Esophagus squamous epithelium (tissue), 5 donors: ENCODE measurements around the gene TMEM120B. TPM values are rescaled to one million over a fixed set of nuclear protein-coding genes. Genes with fewer than 3 reads are reported as not detected.
"Not testable (repeated sequence)": the region's sequence is repeated elsewhere in the genome, so short reads cannot be mapped to it uniquely, and the experiment has no call there.

Experiments
- DNase-seq: peaks from one replicate; lab custom pipeline; 2025; lab: John Stamatoyannopoulos, UW
- H3K27ac ChIP-seq, 4 donors: fragments of 200-600 bp; sonication (generic); one replicate each; pipeline ENCODE4 v1.5.1; 2016 to 2019; ENCODE audit warnings: mild to moderate bottlenecking in 1 of 4
- H3K27me3 ChIP-seq, 4 donors: fragments of 200-600 bp; sonication (generic); 1 replicate in 3 of 4; 2 replicates in 1 of 4; pipeline versions ENCODE4 v1.5.1 to v1.6.0; 2017 to 2021; ENCODE audit warnings: antibody characterized with exemption in 1 of 4
- H3K36me3 ChIP-seq, 3 donors: fragments of 200-600 bp; sonication (generic); one replicate each; pipeline ENCODE4 v1.5.1; 2016 to 2019
- H3K4me1 ChIP-seq, 3 donors: fragments of 200-600 bp; sonication (generic); one replicate each; pipeline ENCODE4 v1.5.1; 2017 to 2019
- H3K4me3 ChIP-seq, 4 donors: fragments of 200-600 bp; sonication (generic); 1 replicate in 3 of 4; 2 replicates in 1 of 4; pipeline ENCODE4 v1.5.1; 2016 to 2019; ENCODE audit warnings: mild to moderate bottlenecking in 2 of 4, moderate library complexity in 1 of 4
- H3K9me3 ChIP-seq, 3 donors: fragments of 200-600 bp; sonication (generic); one replicate each; pipeline ENCODE4 v1.5.1; 2016 to 2019
- POLR2A ChIP-seq, 4 donors: fragments of 450-650 bp; IDR thresholded peaks; one replicate each; pipeline ENCODE4 v1.6.1; 2017; ENCODE audit warnings: antibody characterized with exemption in 4 of 4, mild to moderate bottlenecking in 4 of 4, moderate library complexity in 3 of 4
- WGBS, 2 donors: methylation state at CpG; one replicate each; pipeline ENCODE4 v1.1.5; 2018; 5-methylcytosine and 5-hydroxymethylcytosine counted together
- intact Hi-C: fragments of 100-400 bp; cut with DNase I; formaldehyde crosslinking; loops from one replicate; pipeline ENCODE4 v1.15.0; 2022
- total RNA-seq, 4 donors: library from RNA; depleted of rRNA; stranded (reverse); fragments of >200 nt; gene quantifications; one replicate each; pipeline ENCODE4 v1.1.0, GENCODE V29; 2016
- TF ChIP-seq, protein P1 (sequence below), 6 experiments: fragments of 450-650 bp in 4 of 6; fragments of 200-600 bp in 2 of 6; sonication (generic) in 2 of 6; IDR thresholded peaks; one replicate each; pipeline ENCODE4 v1.5.1; 2016 to 2019; ENCODE audit warnings: antibody characterized with exemption in 6 of 6, mild to moderate bottlenecking in 4 of 6, moderate library complexity in 4 of 6
- donor health status: DM: yes; HTN: yes; CAD: no.

Gene TMEM120B
- total RNA-seq, 4 donors from 2014 or later: 2.7 to 5.2 (median 4.5) TPM

DNA sequence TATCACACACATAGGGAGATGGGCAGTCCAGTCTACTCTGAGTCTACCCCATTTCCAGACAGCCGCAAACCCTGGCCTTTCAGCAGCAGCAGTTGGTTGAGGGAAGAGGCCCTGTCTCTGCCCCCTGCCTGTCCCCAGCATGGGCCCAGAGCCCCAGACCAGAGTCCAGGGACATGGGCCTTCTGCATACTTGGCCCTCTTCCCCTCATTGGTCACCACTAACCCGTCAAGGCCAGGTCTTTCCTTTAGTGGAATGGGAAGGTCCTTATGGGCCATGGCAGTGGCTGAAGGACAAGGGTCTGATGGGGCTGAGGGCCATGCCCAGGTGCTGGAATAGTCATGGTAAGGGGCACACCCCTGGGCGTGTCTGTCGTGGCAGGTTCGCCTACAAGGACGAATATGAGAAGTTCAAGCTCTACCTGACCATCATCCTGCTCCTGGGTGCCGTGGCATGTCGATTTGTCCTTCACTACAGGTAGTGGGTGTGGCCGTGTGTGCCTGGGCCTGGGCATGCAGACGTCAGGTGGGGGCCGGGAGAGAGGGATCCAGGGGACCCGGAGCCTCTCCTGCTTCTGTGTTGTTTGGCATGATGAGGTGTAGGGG is 39.3 kb downstream of the TMEM120B start:
- intact Hi-C loops: no loop called here
- Histone ChIP-seq H3K36me3 (peaks cover 0 to 25% (median 0%) of the 10 kb centered on the region in 3 donors), H3K9me3 (no peaks in the 10 kb centered on the region), H3K4me3 (no peak overlapping the region), H3K27me3 (no peaks in the 10 kb centered on the region), H3K27ac (no peak overlapping the region), H3K4me1 (no peaks in the 10 kb centered on the region)
- 86 to 93% methylated on average over 5 to 7 of the region's 12 CpGs for WGBS, 2 donors
- no peak for TF ChIP-seq POLR2A (IDR thresholded peaks at IDR 0.05)
- TF ChIP-seq, protein P1, sequence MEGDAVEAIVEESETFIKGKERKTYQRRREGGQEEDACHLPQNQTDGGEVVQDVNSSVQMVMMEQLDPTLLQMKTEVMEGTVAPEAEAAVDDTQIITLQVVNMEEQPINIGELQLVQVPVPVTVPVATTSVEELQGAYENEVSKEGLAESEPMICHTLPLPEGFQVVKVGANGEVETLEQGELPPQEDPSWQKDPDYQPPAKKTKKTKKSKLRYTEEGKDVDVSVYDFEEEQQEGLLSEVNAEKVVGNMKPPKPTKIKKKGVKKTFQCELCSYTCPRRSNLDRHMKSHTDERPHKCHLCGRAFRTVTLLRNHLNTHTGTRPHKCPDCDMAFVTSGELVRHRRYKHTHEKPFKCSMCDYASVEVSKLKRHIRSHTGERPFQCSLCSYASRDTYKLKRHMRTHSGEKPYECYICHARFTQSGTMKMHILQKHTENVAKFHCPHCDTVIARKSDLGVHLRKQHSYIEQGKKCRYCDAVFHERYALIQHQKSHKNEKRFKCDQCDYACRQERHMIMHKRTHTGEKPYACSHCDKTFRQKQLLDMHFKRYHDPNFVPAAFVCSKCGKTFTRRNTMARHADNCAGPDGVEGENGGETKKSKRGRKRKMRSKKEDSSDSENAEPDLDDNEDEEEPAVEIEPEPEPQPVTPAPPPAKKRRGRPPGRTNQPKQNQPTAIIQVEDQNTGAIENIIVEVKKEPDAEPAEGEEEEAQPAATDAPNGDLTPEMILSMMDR (IDR thresholded peaks at IDR 0.05): no peak
- no peak for DNase-seq

DNA sequence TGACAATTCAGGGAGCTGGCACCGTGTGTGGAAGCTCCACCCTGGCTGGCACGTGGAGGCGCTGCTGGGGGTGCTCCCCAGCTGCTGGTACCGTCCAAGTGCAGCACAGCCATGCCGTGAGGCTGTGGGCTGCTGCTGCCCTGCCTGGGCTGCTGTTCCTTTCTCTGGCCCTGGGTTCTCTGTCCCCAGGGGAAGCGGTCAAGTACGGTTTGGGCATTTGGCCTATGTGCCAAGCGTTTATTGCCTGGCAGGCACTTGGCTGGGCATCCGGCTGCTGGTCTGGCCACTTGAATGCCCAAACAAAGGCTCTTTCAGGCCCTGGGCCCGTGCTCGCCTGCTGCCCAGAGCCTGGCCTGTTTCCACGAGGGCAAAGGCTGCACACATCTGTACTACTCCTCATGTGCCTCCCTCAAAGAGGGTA is 41.3 kb downstream of the TMEM120B start:
- Histone ChIP-seq H3K9me3 (no peaks in the 10 kb centered on the region), H3K27me3 (no peaks in the 10 kb centered on the region), H3K4me3 (no peak overlapping the region), H3K4me1 (no peaks in the 10 kb centered on the region), H3K27ac (no peak overlapping the region), H3K36me3 (peaks cover 0 to 29% (median 0%) of the 10 kb centered on the region in 3 donors)
- WGBS, 2 donors: 43 to 69% methylated on average over 4 to 6 of the region's 12 CpGs
- TF ChIP-seq, protein P1 (IDR thresholded peaks at IDR 0.05): no peak
- TF ChIP-seq POLR2A (IDR thresholded peaks at IDR 0.05): no peak
- intact Hi-C loops: no loop called here
- DNase-seq: no peak

DNA sequence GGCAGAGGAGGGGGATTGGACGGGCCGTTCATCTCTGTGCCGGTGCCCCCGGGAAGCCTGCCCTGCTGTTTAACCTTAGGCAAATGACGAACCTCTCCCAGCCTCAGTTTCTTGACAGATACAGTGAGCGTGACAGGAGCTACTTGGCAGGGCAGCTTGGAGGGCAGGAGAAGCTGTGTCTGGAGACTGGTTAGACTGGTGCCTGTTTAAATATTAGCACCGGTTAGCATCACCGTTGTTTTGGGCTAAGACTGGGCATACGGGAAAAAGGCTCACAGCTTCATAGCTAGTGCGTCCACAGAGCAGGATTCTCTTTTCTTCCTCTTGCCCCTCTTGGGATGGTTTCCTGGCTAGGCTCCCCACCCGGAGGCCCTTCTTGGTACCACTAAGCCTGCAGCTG is 42.3 kb downstream of the TMEM120B start:
- Histone ChIP-seq H3K27ac (no peak overlapping the region), H3K9me3 (no peaks in the 10 kb centered on the region), H3K36me3 (peaks cover 0 to 30% (median 0%) of the 10 kb centered on the region in 3 donors), H3K4me1 (no peaks in the 10 kb centered on the region), H3K27me3 (no peaks in the 10 kb centered on the region), H3K4me3 (no peak overlapping the region)
- WGBS, 2 donors: 85 to 97% methylated on average over 6 to 8 of the region's 11 CpGs
- TF ChIP-seq POLR2A (IDR thresholded peaks at IDR 0.05): no peak
- TF ChIP-seq, protein P1 (IDR thresholded peaks at IDR 0.05): no peak
- no peak for DNase-seq
- intact Hi-C loops: no loop called here

DNA sequence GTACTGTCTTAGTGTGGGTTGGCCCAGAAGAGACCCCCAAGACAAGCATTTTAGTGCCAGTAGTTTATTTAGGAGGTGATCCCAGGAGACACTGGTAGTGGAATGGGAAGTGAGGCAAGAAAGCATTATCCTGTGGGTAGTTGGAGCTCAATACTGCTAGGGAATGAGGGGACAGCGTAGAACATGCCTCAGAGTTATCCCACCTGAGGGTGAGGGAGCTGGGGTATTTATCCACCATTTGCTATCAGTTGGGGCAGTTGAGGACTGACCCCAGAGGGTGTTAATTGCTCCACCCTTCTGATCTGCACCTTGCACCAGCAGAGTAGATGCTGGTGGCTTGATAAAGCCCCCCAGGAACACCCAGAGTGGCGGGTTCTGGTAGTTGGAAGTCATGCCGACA is 43.0 kb downstream of the TMEM120B start:
- Histone ChIP-seq H3K4me1 (no peaks in the 10 kb centered on the region), H3K9me3 (no peaks in the 10 kb centered on the region), H3K36me3 (peaks cover 0 to 30% (median 0%) of the 10 kb centered on the region in 3 donors), H3K27me3 (no peaks in the 10 kb centered on the region), H3K4me3 (no peak overlapping the region), H3K27ac (no peak overlapping the region)
- 89 to 90% methylated on average over 1 to 3 of the region's 3 CpGs for WGBS, 2 donors
- no peak for DNase-seq
- no peak for TF ChIP-seq POLR2A (IDR thresholded peaks at IDR 0.05)
- TF ChIP-seq, protein P1 (IDR thresholded peaks at IDR 0.05): no peak
- intact Hi-C loops: no loop called here

DNA sequence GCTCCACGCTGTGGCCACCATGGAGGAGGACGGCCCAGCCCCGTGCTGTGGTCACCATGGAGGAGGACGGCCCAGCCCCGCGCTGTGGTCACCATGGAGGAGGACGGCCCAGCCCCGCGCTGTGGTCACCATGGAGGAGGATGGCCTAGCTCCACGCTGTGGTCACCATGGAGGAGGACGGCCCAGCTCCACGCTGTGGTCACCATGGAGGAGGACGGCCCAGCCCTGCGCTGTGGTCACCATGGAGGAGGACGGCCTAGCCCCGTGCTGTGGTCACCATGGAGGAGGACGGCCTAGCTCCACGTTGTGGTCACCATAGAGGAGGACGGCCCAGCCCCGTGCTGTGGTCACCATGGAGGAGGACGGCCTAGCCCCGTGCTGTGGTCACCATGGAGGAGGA is 46.0 kb downstream of the TMEM120B start:
- no CpG with 5 or more reads among the region's 22 CpGs for WGBS, 2 donors
- DNase-seq, H3K9me3 ChIP-seq, H3K27me3 ChIP-seq, H3K36me3 ChIP-seq, intact Hi-C loops, H3K4me1 ChIP-seq, H3K27ac ChIP-seq, H3K4me3 ChIP-seq: not testable (repeated sequence)
